HG02885 (cell line): ENCODE results near the gene ERC1.

Experiments
- ATAC-seq: cut with Tn5 transposase; IDR thresholded peaks from one replicate; pipeline ENCODE4 v1.9.1; 2021; ENCODE audit warnings: mild to moderate bottlenecking; ENCODE audit not compliant: unreplicated experiment, poor library complexity

The ERC1 gene

DNA sequence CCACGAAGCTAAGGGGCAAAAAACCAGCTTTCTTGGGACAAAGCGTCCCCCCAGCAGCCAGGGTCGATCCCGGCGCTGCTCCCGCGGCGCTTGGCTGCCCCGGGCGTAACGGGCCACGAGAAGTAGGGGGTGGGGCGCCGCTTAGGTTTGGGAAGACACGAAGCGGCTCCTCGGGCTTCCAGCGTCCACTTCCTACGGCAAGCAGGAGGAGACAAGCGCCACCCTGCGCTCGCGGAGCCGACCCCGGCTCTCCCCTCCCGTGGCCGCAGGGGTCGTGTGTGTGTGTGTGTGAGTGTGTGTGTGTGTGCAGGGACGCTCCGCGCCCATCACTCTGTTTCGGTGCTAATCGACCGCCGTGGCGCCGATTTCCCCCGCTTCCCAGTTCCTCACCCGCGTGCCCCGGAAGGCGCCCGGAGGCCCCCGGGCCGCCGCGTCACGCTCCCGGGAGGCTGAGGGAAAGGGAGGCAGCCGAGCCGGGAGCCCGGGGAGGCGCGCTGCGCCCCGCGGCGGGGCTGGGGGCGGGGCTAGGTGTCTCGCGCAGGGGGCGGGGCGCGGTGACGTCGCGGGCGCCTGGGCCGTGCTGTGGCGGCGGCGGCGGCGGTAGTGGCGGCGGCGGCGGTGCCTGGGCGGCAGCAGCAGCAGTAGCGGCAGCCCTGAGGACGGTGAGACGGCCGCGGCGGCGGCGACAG, at the start of gene ERC1:
ERC1 (plus strand) TSS at position 563 of the 689 bp plus-strand sequence. CDS start 36,681 bp downstream, outside the sequence.
- ATAC-seq, result peak; percentile 84

- ATAC-seq, result no peak
Measured at GRCh38 chr12:943051-943450, 48.0 kb upstream of the ERC1 start.

GRCh38 chr12:944211-944610, 46.8 kb upstream of the ERC1 start:
- no peak for ATAC-seq

GRCh38 chr12:946212-946611, 44.8 kb upstream of the ERC1 start:
- no peak for ATAC-seq

DNA sequence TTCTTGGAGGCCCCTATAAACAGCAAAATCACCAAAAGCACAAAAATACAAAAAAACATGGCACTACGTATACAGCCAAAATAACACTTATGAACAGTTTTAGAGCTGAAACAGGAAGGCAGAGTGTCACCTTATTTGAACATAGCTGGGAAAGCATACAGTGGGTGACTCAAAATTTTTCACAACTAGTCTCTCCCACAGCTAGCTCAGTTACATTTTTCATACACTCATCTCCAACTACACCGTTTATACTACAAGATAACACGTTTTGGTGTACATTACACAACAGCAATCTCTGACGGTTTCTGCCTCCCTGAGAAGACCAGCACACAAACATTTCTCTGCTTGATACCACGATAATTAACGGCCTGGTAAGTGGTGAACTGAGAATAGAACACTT, 44.4 kb upstream of the ERC1 start:
- no peak for ATAC-seq

- ATAC-seq, result no peak
Measured at GRCh38 chr12:948238-948637, 42.8 kb upstream of the ERC1 start.

DNA sequence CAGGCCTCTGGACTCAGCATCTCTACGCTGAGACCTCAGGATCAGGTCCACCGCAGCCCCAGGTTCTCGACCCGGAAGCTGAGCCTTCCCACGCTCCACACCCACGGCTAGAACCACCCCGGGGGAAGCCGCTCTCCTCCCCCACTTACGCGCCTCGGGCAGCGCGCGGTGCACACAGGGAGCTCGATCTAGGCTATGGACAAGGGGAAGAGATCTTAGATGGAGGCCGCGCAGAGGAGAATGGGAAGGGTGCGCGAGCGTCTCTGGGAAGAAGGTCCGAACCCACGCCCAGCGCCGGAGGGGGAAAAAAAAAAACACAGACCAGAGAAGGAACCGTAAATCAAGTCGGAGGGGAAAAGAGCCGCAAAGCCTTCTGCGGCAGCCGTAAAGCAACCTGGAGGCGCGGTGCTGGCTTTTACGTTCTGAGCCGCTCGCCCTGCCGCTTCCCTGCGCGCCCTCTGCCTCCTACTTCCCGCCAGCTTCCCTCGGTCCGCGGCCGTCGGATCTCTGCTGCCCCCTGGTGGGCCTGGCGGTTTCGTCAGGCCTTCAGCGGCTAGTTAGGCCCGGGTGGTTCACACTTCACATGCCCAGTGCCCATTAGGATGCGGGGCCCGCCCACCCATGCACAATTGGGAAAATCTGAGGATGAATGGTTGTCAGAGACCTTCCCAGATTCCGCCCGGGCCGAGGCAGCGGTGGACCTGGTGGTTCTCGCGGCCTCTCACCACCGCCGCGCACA, 41.4 kb upstream of the ERC1 start, which contains the start of gene RAD52:
RAD52 (minus strand) TSS at position 242 of the 739 bp plus-strand sequence. CDS start 16,636 bp downstream, outside the sequence.
- peak; percentile 87 for ATAC-seq

GRCh38 chr12:951176-951575, 39.8 kb upstream of the ERC1 start:
- no peak for ATAC-seq

DNA sequence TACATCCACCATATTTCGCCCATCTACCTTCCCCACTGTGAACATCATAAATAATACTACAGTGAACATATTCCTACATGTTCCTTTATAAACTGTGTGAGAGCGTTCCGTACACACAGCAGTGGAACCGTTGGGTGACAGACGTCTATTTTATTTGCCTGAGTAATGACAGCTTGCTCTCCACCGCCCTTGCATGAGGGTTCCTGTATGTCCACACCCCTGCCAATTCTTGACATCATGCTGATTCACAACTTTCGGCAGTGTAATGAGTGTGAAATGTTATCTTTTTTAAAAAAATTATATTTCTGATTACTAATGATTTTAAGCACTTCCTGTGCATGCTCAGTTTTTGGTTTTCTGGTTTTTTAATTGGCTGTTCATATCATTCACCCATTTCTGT, 37.2 kb upstream of the ERC1 start:
- no peak for ATAC-seq

- no peak for ATAC-seq
Measured at GRCh38 chr12:954741-955140, 36.3 kb upstream of the ERC1 start.

GRCh38 chr12:955939-956338, 35.1 kb upstream of the ERC1 start:
- ATAC-seq, result no peak

GRCh38 chr12:958588-959123, 32.4 kb upstream of the ERC1 start:
- ATAC-seq, result peak; percentile 43

DNA sequence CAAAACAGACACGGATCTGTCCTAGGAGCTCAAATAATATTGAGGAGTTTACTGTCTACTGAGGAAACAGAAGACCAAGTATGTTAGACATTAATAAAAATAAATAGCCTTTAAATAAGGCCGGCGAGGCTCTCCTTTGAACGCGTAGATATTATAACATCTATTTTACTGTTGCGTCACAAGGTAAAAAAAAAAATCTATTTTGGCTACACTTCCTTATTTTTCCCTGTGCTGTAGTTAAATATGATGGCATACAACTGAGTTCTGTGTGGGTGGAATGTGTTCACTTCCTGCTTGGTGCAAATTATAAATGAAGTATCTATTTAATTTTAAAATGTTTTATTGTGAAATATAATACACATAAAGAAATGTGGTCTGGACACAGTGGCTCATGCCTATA, 24.3 kb upstream of the ERC1 start:
- no peak for ATAC-seq

- no peak for ATAC-seq
Measured at GRCh38 chr12:967641-968040, 23.4 kb upstream of the ERC1 start.

GRCh38 chr12:968545-968944, 22.5 kb upstream of the ERC1 start:
- no peak for ATAC-seq

DNA sequence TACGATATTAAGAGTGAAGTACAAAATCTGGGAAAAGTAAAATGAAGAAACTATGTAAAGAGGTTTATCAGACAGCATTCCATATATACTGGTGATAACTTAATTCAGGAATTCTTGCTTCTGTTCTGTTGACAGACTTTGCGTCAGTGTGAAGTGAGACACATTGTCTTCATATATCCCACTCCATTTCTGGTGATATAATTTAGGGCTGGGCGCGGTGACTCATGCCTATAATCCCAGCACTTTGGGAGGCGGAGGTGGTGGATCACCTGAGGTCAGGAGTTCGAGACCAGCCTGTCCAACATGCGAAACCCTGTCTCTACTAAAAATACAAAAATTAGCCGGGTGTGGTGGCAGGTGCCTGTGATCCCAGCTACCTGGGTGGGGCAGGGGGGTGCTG, 21.2 kb upstream of the ERC1 start:
- ATAC-seq, result no peak

- no peak for ATAC-seq
Measured at GRCh38 chr12:971991-972390, 19.0 kb upstream of the ERC1 start.

- no peak for ATAC-seq
Measured at GRCh38 chr12:974271-974862, 16.7 kb upstream of the ERC1 start.

DNA sequence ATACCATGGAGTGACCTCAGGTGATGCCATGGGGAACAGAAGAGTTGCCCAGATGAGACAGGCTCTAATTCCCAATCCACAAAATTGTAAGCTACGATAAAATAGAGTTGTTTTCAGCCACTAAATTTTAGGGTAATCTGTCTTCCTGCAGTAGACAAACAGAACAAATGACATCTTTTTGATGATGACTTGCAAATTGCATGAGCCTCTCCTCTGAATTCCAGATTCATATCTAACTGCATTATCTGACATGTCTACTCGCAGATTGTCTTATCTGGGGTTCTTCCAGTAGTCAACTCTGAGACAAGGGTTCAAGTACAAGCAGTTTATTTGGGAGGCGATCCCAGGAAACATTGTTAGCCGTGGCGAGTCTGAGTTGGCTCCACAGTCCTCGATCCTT, 14.4 kb upstream of the ERC1 start:
- no peak for ATAC-seq

DNA sequence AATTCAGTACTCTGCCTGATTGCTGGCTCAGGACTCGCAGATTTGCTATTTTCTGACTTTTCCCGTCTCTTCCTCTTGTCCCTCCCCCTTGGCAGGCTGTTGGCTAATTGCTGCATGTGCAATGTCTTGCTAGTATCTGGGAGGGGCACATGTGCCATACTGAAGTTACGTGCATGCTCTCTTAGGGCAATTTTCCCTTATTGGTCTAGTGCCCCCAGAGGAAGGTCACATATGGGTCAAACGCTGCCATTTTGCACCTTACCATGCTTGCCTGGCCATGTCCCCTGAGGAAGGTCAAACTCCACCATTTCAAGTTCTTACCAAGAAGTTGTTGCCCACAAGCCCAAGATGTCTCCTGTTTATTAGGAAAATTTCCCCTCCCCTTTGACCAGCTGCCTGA, 13.9 kb upstream of the ERC1 start:
- ATAC-seq, result no peak

DNA sequence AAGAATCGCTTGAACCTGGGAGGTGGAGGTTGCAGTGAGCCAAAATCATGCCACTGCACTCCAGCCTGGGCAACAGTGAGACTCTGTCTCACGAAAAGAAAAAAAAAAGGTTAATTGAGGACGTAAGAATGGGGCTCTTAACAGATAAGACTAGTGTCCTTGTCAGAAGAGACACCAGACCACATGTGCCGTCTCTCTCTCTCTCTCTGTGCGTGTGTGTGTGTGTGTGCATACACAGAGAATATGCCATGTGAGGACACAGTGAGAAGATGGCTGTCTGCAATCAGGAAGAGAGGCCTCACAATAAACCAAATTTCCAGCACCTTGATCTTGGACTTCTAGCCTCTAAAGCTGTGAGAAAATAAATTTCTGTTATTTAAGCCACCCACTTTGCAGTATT, 11.7 kb upstream of the ERC1 start:
- ATAC-seq, result no peak
